Measurements from ENCODE around the gene NPAS3. TPM values are rescaled to one million over a fixed set of nuclear protein-coding genes. Genes with fewer than 3 reads are reported as not detected.

NPAS3 gene
- total RNA-seq, 1 donor from 2014 or later = 2.4 TPM

DNA sequence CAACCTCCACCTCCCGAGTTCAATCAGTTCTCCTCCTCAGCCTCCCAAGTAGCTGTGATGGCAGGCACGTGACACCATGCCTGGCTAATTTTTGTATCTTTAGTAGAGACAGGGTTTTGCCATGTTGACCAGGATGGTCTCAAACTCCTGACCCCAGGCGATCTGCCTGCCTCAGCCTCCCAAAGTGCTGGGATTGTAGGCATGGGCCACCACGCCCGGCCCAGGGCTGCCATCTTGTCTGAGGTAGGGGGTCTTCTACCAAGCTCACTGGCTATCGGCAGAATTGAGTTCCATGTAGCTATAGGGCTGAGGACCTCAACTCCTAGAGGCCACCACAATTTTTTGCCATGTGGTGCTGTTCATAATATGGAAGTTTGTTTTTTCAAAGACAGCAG lies 896.6 kb downstream of the NPAS3 start:
- Mint-ChIP-seq H3K9me3 (ENCODE audit: unreplicated experiment) (no peaks in the 10 kb centered on the region), H3K4me3 (ENCODE audit: unreplicated experiment) (no peak overlapping the region), H3K4me1 (ENCODE audit: low read depth, unreplicated experiment) (peaks cover 2% of the 10 kb centered on the region), H3K27me3 (ENCODE audit: unreplicated experiment) (no peaks in the 10 kb centered on the region), H3K27ac (ENCODE audit: unreplicated experiment) (no peak overlapping the region), H3K36me3 (ENCODE audit: unreplicated experiment) (no peaks in the 10 kb centered on the region)
- DNase-seq = no peak
- TF ChIP-seq, protein P1, sequence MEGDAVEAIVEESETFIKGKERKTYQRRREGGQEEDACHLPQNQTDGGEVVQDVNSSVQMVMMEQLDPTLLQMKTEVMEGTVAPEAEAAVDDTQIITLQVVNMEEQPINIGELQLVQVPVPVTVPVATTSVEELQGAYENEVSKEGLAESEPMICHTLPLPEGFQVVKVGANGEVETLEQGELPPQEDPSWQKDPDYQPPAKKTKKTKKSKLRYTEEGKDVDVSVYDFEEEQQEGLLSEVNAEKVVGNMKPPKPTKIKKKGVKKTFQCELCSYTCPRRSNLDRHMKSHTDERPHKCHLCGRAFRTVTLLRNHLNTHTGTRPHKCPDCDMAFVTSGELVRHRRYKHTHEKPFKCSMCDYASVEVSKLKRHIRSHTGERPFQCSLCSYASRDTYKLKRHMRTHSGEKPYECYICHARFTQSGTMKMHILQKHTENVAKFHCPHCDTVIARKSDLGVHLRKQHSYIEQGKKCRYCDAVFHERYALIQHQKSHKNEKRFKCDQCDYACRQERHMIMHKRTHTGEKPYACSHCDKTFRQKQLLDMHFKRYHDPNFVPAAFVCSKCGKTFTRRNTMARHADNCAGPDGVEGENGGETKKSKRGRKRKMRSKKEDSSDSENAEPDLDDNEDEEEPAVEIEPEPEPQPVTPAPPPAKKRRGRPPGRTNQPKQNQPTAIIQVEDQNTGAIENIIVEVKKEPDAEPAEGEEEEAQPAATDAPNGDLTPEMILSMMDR (IDR thresholded peaks at IDR 0.05; ENCODE audit: partially characterized antibody, unreplicated experiment) = no peak

DNA sequence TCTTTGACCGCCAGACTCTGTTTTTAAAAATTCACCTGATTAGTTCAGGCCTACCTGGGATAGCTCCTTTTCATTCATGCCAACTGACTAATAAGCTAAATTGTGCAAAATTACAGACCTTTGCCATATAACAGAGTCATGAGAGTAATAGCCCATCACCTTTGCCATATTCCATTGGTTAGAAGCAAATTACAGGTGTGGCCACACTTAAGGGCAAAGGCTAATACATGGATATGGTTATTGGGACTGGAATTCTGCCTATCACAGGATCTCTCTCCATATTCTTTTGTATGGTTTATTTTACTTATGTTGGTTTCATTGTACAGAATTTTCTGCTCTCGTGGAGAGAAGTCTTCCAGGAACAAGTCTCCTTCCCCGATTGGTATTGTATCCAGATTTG lies 897.0 kb downstream of the NPAS3 start:
- DNase-seq = no peak
- no peaks in the 10 kb centered on the region for H3K36me3 Mint-ChIP-seq (ENCODE audit: unreplicated experiment)
- peaks cover 2% of the 10 kb centered on the region for H3K4me1 Mint-ChIP-seq (ENCODE audit: low read depth, unreplicated experiment)
- H3K4me3 Mint-ChIP-seq (ENCODE audit: unreplicated experiment) = no peak overlapping the region
- no peaks in the 10 kb centered on the region for H3K9me3 Mint-ChIP-seq (ENCODE audit: unreplicated experiment)
- TF ChIP-seq, protein P1 (IDR thresholded peaks at IDR 0.05; ENCODE audit: partially characterized antibody, unreplicated experiment) = no peak
- H3K27ac Mint-ChIP-seq (ENCODE audit: unreplicated experiment) = no peak overlapping the region
- no peaks in the 10 kb centered on the region for H3K27me3 Mint-ChIP-seq (ENCODE audit: unreplicated experiment)

DNA sequence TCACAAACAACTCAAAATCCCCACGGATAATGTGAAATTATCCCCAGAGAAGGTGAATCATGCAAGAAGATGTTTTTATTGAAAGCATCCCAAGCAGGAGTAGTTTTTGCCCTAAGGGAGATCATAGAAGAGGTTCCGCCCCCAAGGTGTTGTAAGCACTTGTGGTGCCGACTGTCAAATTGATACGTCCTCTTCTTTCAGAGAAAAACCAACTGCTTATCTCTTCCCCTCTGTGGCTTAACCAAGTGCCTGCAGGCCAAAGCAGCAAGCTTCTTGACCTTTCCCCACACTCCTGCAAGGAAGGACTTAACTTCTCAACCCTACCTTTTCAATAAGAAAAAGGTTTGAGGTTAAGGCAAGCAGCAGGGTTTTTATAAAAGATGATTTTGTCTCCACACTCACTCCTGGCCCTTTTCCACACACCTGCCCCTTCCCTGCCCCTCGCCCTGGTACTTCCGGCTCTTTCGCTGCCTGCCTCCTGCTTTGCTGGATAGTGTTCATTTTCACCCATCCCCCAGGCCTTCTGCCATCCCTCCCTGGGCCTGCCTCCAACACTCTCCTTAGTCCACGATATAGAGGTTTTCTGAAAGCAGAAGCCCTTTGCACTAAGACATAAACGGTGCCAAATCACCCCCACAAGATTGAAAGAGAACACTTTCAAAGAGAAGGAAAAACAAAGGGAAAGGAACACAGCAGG lies 897.7 kb downstream of the NPAS3 start:
- Mint-ChIP-seq H3K9me3 (ENCODE audit: unreplicated experiment) (no peaks in the 10 kb centered on the region), H3K36me3 (ENCODE audit: unreplicated experiment) (no peaks in the 10 kb centered on the region), H3K27ac (ENCODE audit: unreplicated experiment) (no peak overlapping the region), H3K4me1 (ENCODE audit: low read depth, unreplicated experiment) (peaks cover 2% of the 10 kb centered on the region), H3K27me3 (ENCODE audit: unreplicated experiment) (no peaks in the 10 kb centered on the region), H3K4me3 (ENCODE audit: unreplicated experiment) (no peak overlapping the region)
- TF ChIP-seq, protein P1 (IDR thresholded peaks at IDR 0.05; ENCODE audit: partially characterized antibody, unreplicated experiment) = no peak
- no peak for DNase-seq

- TF ChIP-seq, protein P1 (IDR thresholded peaks at IDR 0.05; ENCODE audit: partially characterized antibody, unreplicated experiment) = no peak
- no peak for DNase-seq
- Mint-ChIP-seq H3K4me3 (ENCODE audit: unreplicated experiment) (no peak overlapping the region), H3K27ac (ENCODE audit: unreplicated experiment) (no peak overlapping the region), H3K27me3 (ENCODE audit: unreplicated experiment) (no peaks in the 10 kb centered on the region), H3K9me3 (ENCODE audit: unreplicated experiment) (no peaks in the 10 kb centered on the region), H3K36me3 (ENCODE audit: unreplicated experiment) (no peaks in the 10 kb centered on the region), H3K4me1 (ENCODE audit: low read depth, unreplicated experiment) (peaks cover 2% of the 10 kb centered on the region)
Measured at GRCh38 chr14:33836900-33837577, 898.4 kb downstream of the NPAS3 start.

Data from glutamatergic neuron (in vitro differentiated cells).